ENCODE results near the gene CDR2. TPM values are rescaled to one million over a fixed set of nuclear protein-coding genes. Genes with fewer than 3 reads are reported as not detected.
A peak's percentile ranks its signal among the peaks of the same experiment; 100 is the strongest.

CDR2 gene
- total and polyA plus RNA-seq, 2 of the 13 experiments (the other 11 are each of a cell fraction or from before 2014, with no cell fraction given) = 59.0 to 78.9 TPM

GRCh38 chr16:22321340-22322001, 52.9 kb downstream of the CDR2 start (continued):
- TF ChIP-seq AGO1 (IDR thresholded peaks at IDR 0.05; ENCODE audit: low read depth, low read length, poor library complexity, severe bottlenecking) = no peak
- peak; percentile 29; the same call in 1 of the 2 replicates for TF ChIP-seq FOXK1 (CRISPR knock-in tag; IDR thresholded peaks at IDR 0.05; ENCODE audit: borderline replicate concordance, low read depth)
- TF ChIP-seq MAZ (IDR thresholded peaks at IDR 0.05; ENCODE audit: borderline replicate concordance, low read depth, low read length) = no peak
- TF ChIP-seq MAZ (CRISPR knock-in tag; IDR thresholded peaks at IDR 0.05; ENCODE audit: low read depth) = no peak
- 0 out of 2 replicates have a peak, but pooled peaks have one; percentile 45 for TF ChIP-seq ZBED4 (CRISPR knock-in tag; IDR thresholded peaks at IDR 0.05; ENCODE audit: borderline replicate concordance)
- TF ChIP-seq MXD3 (CRISPR knock-in tag; IDR thresholded peaks at IDR 0.05) = no peak
- no peak for TF ChIP-seq ZNF672 (CRISPR knock-in tag; IDR thresholded peaks at IDR 0.05)
- TF ChIP-seq SMAD1 (CRISPR knock-in tag; IDR thresholded peaks at IDR 0.05; ENCODE audit: borderline replicate concordance, low read depth) = 0 out of 2 replicates have a peak, but pooled peaks have one; percentile 31
- TF ChIP-seq ZNF770 (CRISPR knock-in tag; IDR thresholded peaks at IDR 0.05) = no peak
- no peak for TF ChIP-seq REST (IDR thresholded peaks at IDR 0.05; ENCODE audit: borderline replicate concordance in 1 of 2, low read depth in 1 of 2, low read length in 2 of 2)
- no peak for TF ChIP-seq TEF (CRISPR knock-in tag; IDR thresholded peaks at IDR 0.05)
- 0 out of 2 replicates have a peak, but pooled peaks have one; percentile 33 for TF ChIP-seq ZGPAT (CRISPR knock-in tag; IDR thresholded peaks at IDR 0.05)
- TF ChIP-seq ZNF740 (CRISPR knock-in tag; IDR thresholded peaks at IDR 0.05) = no peak
- TF ChIP-seq RAD21 (CRISPR knock-in tag; IDR thresholded peaks at IDR 0.05) = peak; percentile 88

All from HepG2 (cell line).